GM12878 (cell line): ENCODE results near the gene RGS6. TPM values are rescaled to one million over a fixed set of nuclear protein-coding genes. Genes with fewer than 3 reads are reported as not detected.

Experiments
- BCLAF1 ChIP-seq: fragments of 450-650 bp; IDR thresholded peaks from 2 replicates; pipeline ENCODE4 v1.6.1; 2017; ENCODE audit warnings: antibody characterized with exemption, mild to moderate bottlenecking, moderate library complexity
- CEBPB ChIP-seq, 2 experiments: fragments of 150-350 bp in 1 of 2; IDR thresholded peaks; 2 replicates each; pipeline ENCODE4 v1.6.1; 2012 to 2014; ENCODE audit warnings: low read depth in 2 of 2, low read length in 2 of 2, borderline replicate concordance in 1 of 2, inconsistent platforms in 1 of 2
- ESRRA ChIP-seq: IDR thresholded peaks from 2 replicates; pipeline ENCODE4 v1.6.1; 2012; ENCODE audit warnings: mild to moderate bottlenecking, low read length, improper control_type of control experiment
- ETV6 ChIP-seq, 2 experiments: fragments of 450-650 bp in 1 of 2; IDR thresholded peaks in 1 of 2; conservative IDR thresholded peaks in 1 of 2; 2 replicates each; pipeline ENCODE4 v1.6.1; 2014; ENCODE audit warnings: antibody characterized with exemption in 1 of 2, borderline replicate concordance in 1 of 2, low read depth in 1 of 2, mild to moderate bottlenecking in 1 of 2, moderate library complexity in 1 of 2
- IKZF2 ChIP-seq, 2 experiments: fragments of 450-650 bp; IDR thresholded peaks; 2 replicates each; pipeline ENCODE4 v1.6.1; 2017; ENCODE audit warnings: mild to moderate bottlenecking in 2 of 2, moderate library complexity in 2 of 2
- MYC ChIP-seq: IDR thresholded peaks from 2 replicates; pipeline ENCODE4 v1.6.1; 2011; ENCODE audit warnings: mild to moderate bottlenecking, low read length, moderate library complexity, inconsistent platforms; ENCODE audit not compliant: insufficient read depth, insufficient replicate concordance, insufficient read length, severe bottlenecking
- PRDM15 ChIP-seq: fragments of 450-650 bp; formaldehyde crosslinking; IDR thresholded peaks from 2 replicates; pipeline ENCODE4 v1.4.0; 2020; ENCODE audit warnings: mild to moderate bottlenecking, moderate library complexity
- RB1 ChIP-seq: fragments of 450-650 bp; formaldehyde crosslinking; IDR thresholded peaks from 2 replicates; pipeline ENCODE4 v1.6.1; 2017; ENCODE audit warnings: mild to moderate bottlenecking, borderline replicate concordance
- RBBP5 ChIP-seq: fragments of 200-600 bp; sonication (generic); conservative IDR thresholded peaks from 2 replicates; pipeline ENCODE4 v1.6.1; 2016
- polyA plus RNA-seq, 11 experiments: library from polyadenylated mRNA; depleted of rRNA in 4 of 11; unstranded in 6 of 11; stranded (reverse) in 5 of 11; fragments of >200 nt; fragmentation: Nextera tagmentation in 4 of 11; fragmentation: Illumina TruSeq in 1 of 11; extraction: Ambion mirVana in 4 of 11; extraction: Trizol in 1 of 11; gene quantifications; 1 replicate in 1 of 11; 2 replicates in 10 of 11; pipeline versions ENCODE4 v1.2.1 to v1.2.3, GENCODE V29; 2011 to 2016; ENCODE audit warnings: inconsistent platforms in 2 of 11, missing spikeins in 2 of 11, low read depth in 1 of 11
- total RNA-seq, 4 experiments: library from RNA; depleted of rRNA in 3 of 4; stranded (reverse); fragments of >200 nt in 3 of 4; fragmentation: Illumina TruSeq in 1 of 4; extraction: Trizol in 1 of 4; gene quantifications; 2 replicates each; pipeline versions ENCODE4 v1.2.1 to v1.2.3, GENCODE V29; 2013 to 2021
- TF ChIP-seq, protein P1 (sequence below): IDR thresholded peaks from 2 replicates; pipeline ENCODE4 v1.6.1; 2011; ENCODE audit warnings: low read depth, mild to moderate bottlenecking, low read length, moderate library complexity, borderline replicate concordance; ENCODE audit errors: extremely low read depth

RGS6 gene
- total and polyA plus RNA-seq, 10 of the 15 experiments (the other 5 are each of a cell fraction or from before 2014, with no cell fraction given): 3.9 to 18.1 (median 12.4) TPM

DNA sequence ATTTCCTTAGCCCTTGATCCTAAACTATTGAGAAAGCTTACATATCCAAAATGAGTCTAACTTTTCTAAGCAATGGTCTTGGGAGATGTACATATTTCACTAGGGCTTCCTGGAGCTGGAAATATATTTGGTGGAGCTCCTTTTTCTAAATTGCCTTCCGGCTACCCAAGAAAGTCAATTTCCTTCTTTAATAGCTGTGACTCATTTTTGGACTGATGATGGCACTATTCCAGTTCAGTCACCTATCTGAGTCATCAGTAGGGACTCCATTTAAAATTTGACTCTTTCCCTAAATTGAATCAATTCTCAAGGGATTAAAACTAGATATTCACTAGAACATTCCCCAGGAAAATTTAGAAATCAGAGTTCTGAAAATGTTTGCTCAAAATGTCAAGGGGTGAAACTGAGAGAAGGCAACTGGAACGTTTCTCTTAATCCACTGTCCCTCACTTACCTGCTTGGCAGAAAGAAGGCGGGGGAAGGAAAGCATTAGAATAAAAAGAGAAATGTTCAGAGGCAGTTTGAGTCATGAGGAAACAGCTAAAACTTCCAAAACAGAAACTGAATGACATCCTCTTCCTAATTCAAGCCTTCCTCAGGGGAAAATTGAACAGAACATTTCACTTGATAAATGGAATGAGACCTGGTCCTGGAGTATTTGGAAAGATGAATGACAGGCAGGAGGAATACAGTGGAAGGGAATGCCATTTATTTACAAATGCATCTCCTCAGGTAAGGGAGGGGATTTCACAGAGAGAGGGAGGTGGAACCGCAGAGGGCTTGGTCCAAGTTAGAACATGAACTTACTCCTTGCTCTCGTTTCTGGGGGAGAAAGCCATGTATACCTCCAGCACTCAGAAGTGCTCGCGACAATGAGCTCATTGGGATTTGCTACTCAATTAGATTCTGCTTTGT, 91.2 kb downstream of the RGS6 start (continued):
- peak in 1 of 2 experiments; percentile 75; a peak in 2 of 4 replicates for TF ChIP-seq ETV6 (conservative IDR thresholded peaks at IDR 0.05 in 1 of 2, IDR thresholded peaks at IDR 0.05 in 1 of 2; ENCODE audit: borderline replicate concordance in 1 of 2, low read depth in 1 of 2)
- TF ChIP-seq RBBP5: no peak
- no peak for TF ChIP-seq RB1
- TF ChIP-seq IKZF2 (IDR thresholded peaks at IDR 0.05): peak; percentile 51 to 56; a peak in 2 of 4 replicates
- TF ChIP-seq, protein P1, sequence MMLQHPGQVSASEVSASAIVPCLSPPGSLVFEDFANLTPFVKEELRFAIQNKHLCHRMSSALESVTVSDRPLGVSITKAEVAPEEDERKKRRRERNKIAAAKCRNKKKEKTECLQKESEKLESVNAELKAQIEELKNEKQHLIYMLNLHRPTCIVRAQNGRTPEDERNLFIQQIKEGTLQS: no peak
- no peak for TF ChIP-seq ESRRA
- TF ChIP-seq MYC: no peak
- no peak for TF ChIP-seq CEBPB (IDR thresholded peaks at IDR 0.05; ENCODE audit: borderline replicate concordance in 1 of 2, low read depth in 2 of 2, low read length in 2 of 2)
- TF ChIP-seq BCLAF1: no peak
- no peak for TF ChIP-seq PRDM15 (CRISPR knock-in tag)
